GM23338 (cell line): ENCODE results near the gene RNH1.
A peak's percentile ranks its signal among the peaks of the same experiment; 100 is the strongest.

Experiments used
- CREB1 ChIP-seq: fragments of 250-450 bp; sonication (Bioruptor Pico); IDR thresholded peaks from 2 replicates; pipeline ENCODE4 v1.5.0; 2020; ENCODE audit warnings: low read depth, mild to moderate bottlenecking, moderate library complexity
- EZH2 ChIP-seq: fragments of 200-600 bp; sonication (generic); IDR thresholded peaks from one replicate; pipeline ENCODE4 v1.8.0; 2017; ENCODE audit warnings: antibody characterized with exemption, mild to moderate bottlenecking, low read depth; ENCODE audit not compliant: unreplicated experiment
- EZH2phosphoT487 ChIP-seq: fragments of 200-600 bp; sonication (generic); IDR thresholded peaks from one replicate; pipeline ENCODE4 v1.8.1; 2018; ENCODE audit warnings: antibody characterized with exemption; ENCODE audit not compliant: unreplicated experiment
- POLR2AphosphoS5 ChIP-seq: IDR thresholded peaks from 2 replicates; pipeline ENCODE4 v1.6.1; 2016; ENCODE audit warnings: antibody characterized with exemption, low read depth
- REST ChIP-seq: IDR thresholded peaks from one replicate; pipeline ENCODE4 v1.6.1; 2018; ENCODE audit warnings: antibody characterized with exemption; ENCODE audit not compliant: unreplicated experiment
- STAT1 ChIP-seq: IDR thresholded peaks from one replicate; pipeline ENCODE4 v1.6.1; 2016; ENCODE audit warnings: antibody characterized with exemption; ENCODE audit not compliant: unreplicated experiment
- TF ChIP-seq, protein P1 (sequence below), 2 experiments: fragments of 200-600 bp in 1 of 2; sonication (generic) in 1 of 2; conservative IDR thresholded peaks; 2 replicates each; pipeline versions ENCODE4 v1.5.1 to v1.6.1; 2016 to 2017; ENCODE audit warnings: antibody characterized with exemption in 2 of 2, low read depth in 2 of 2, mild to moderate bottlenecking in 2 of 2, moderate library complexity in 1 of 2

DNA sequence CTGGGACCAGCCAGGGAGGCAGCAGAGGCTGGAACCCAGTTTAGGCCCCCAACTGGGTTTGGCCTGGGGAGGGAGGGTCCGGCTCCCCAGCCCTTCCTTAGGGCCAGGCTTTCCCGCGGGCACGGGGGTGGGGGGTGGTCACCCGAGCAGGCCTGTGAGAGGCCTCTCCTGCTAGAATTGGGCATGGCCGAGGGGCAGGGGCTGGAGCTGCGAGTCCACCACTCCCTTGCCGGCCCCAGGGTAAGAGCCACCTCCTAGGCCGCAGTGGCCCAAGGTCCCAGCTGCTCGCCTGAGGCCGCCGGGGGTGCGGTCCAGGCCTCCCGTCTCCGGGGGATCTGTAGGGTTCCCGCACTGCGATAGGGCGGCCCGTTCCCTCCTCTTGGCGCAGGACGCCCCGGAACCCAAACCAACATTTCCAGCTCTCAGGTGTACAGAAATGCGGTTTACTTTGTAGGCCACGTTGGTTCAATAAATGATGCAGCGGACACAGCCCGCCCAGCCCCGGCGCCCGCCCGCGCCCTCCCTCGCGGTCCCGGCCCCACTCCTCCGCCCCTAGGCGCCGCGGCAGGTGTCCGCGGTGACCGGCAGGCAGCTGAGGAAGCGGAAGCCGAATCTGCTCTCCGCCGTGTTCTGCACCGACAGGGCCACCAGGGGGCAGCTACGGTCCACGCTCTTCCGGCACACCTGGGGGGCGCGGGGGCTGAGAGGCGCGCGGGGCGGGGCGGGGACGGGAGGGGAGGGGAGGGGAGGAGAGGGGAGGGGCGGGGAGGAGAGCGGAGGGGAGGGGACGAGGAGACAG is 47.6 kb upstream of the RNH1 start:
- TF ChIP-seq, protein P1, sequence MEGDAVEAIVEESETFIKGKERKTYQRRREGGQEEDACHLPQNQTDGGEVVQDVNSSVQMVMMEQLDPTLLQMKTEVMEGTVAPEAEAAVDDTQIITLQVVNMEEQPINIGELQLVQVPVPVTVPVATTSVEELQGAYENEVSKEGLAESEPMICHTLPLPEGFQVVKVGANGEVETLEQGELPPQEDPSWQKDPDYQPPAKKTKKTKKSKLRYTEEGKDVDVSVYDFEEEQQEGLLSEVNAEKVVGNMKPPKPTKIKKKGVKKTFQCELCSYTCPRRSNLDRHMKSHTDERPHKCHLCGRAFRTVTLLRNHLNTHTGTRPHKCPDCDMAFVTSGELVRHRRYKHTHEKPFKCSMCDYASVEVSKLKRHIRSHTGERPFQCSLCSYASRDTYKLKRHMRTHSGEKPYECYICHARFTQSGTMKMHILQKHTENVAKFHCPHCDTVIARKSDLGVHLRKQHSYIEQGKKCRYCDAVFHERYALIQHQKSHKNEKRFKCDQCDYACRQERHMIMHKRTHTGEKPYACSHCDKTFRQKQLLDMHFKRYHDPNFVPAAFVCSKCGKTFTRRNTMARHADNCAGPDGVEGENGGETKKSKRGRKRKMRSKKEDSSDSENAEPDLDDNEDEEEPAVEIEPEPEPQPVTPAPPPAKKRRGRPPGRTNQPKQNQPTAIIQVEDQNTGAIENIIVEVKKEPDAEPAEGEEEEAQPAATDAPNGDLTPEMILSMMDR (conservative IDR thresholded peaks at IDR 0.05; ENCODE audit: low read depth in 2 of 2) = peak; percentile 47 to 85
- TF ChIP-seq POLR2AphosphoS5 = no peak
- TF ChIP-seq EZH2 = no peak
- peak; percentile 45; the same call in 1 of the 2 replicates for TF ChIP-seq CREB1 (CRISPR knock-in tag)
- TF ChIP-seq STAT1 = no peak
- no peak for TF ChIP-seq EZH2phosphoT487
- TF ChIP-seq REST = no peak
